ENCODE data around the gene KRT74. TPM values are rescaled to one million over a fixed set of nuclear protein-coding genes. Genes with fewer than 3 reads are reported as not detected.

KRT74 gene
- total RNA-seq, 1 donor from 2014 or later = not detected

- H3K27me3 ChIP-seq (ENCODE audit: control insufficient read depth, insufficient read depth, low read length) = peaks cover 16% of the 10 kb centered on the region
- no peak for TF ChIP-seq CTCF (IDR thresholded peaks at IDR 0.05; ENCODE audit: insufficient read depth, low read length, poor library complexity, severe bottlenecking)
- no peak overlapping the region for H3K4me3 ChIP-seq (ENCODE audit: low read depth, low read length)
- no peaks in the 10 kb centered on the region for H3K36me3 ChIP-seq (ENCODE audit: control insufficient read depth, insufficient read depth, low read length)
- DNase-seq (ENCODE audit: low read depth) = no peak
These were observed 37.4 kb upstream of the KRT74 start for GRCh38 chr12:52611080-52611468.

GRCh38 chr12:52608826-52609630 lies 35.4 kb upstream of the KRT74 start:
- no peak overlapping the region for H3K4me3 ChIP-seq (ENCODE audit: low read depth, low read length)
- DNase-seq (ENCODE audit: low read depth) = no peak
- no peak for TF ChIP-seq CTCF (IDR thresholded peaks at IDR 0.05; ENCODE audit: insufficient read depth, low read length, poor library complexity, severe bottlenecking)
- H3K27me3 ChIP-seq (ENCODE audit: control insufficient read depth, insufficient read depth, low read length) = peaks cover 14% of the 10 kb centered on the region
- no peaks in the 10 kb centered on the region for H3K36me3 ChIP-seq (ENCODE audit: control insufficient read depth, insufficient read depth, low read length)

- Histone ChIP-seq H3K27me3 (ENCODE audit: control insufficient read depth, insufficient read depth, low read length) (peaks cover 14% of the 10 kb centered on the region), H3K4me3 (ENCODE audit: low read depth, low read length) (no peak overlapping the region), H3K36me3 (ENCODE audit: control insufficient read depth, insufficient read depth, low read length) (no peaks in the 10 kb centered on the region)
- DNase-seq (ENCODE audit: low read depth) = no peak
- no peak for TF ChIP-seq CTCF (IDR thresholded peaks at IDR 0.05; ENCODE audit: insufficient read depth, low read length, poor library complexity, severe bottlenecking)
These were observed 34.5 kb upstream of the KRT74 start for GRCh38 chr12:52608161-52608560.

GRCh38 chr12:52607314-52607713 lies 33.7 kb upstream of the KRT74 start:
- DNase-seq (ENCODE audit: low read depth) = no peak
- peaks cover 19% of the 10 kb centered on the region for H3K27me3 ChIP-seq (ENCODE audit: control insufficient read depth, insufficient read depth, low read length)
- no peaks in the 10 kb centered on the region for H3K36me3 ChIP-seq (ENCODE audit: control insufficient read depth, insufficient read depth, low read length)
- no peak overlapping the region for H3K4me3 ChIP-seq (ENCODE audit: low read depth, low read length)
- no peak for TF ChIP-seq CTCF (IDR thresholded peaks at IDR 0.05; ENCODE audit: insufficient read depth, low read length, poor library complexity, severe bottlenecking)

GRCh38 chr12:52606581-52607218 lies 33.1 kb upstream of the KRT74 start:
- no peak for DNase-seq (ENCODE audit: low read depth)
- TF ChIP-seq CTCF (IDR thresholded peaks at IDR 0.05; ENCODE audit: insufficient read depth, low read length, poor library complexity, severe bottlenecking) = no peak
- H3K4me3 ChIP-seq (ENCODE audit: low read depth, low read length) = no peak overlapping the region
- no peaks in the 10 kb centered on the region for H3K36me3 ChIP-seq (ENCODE audit: control insufficient read depth, insufficient read depth, low read length)
- peaks cover 26% of the 10 kb centered on the region for H3K27me3 ChIP-seq (ENCODE audit: control insufficient read depth, insufficient read depth, low read length)

All from kidney epithelial cell (primary cell).